Subcutaneous adipose tissue (tissue), 4 donors: ENCODE results near the gene VAMP8. TPM values are rescaled to one million over a fixed set of nuclear protein-coding genes. Genes with fewer than 3 reads are reported as not detected.

ENCODE experiments used
- CTCF ChIP-seq: fragments of 450-650 bp; IDR thresholded peaks from one replicate; pipeline ENCODE4 v1.5.1; 2016; ENCODE audit warnings: low read depth, mild to moderate bottlenecking, control low read depth, antibody characterized with exemption, moderate library complexity
- total RNA-seq, 4 donors: library from RNA; depleted of rRNA; stranded (reverse); fragments of >200 nt; gene quantifications; one replicate each; pipeline ENCODE4 v1.1.0, GENCODE V29; 2016

VAMP8 gene
- total RNA-seq, 4 donors from 2014 or later = 6.2 to 140 (median 34.8) TPM

DNA sequence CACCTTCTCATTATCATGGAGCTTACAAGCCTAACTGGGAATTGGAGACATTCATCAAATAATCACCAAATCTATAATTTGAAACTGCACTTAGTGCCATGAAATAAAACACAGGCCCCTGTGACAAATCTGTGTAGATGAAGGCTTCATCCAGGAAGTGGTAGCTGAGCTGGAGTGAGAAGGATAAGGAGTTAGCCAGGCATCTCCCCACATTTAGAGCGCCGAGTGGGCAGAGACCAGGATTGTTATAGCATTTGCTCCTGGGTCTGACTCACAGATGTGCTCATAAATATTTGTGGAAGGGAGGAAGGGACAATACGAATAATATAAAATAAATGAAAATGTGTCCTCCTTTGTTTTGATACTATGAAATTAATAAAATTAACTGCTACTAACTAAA lies 40.9 kb upstream of the VAMP8 start:
- TF ChIP-seq CTCF = no peak

DNA sequence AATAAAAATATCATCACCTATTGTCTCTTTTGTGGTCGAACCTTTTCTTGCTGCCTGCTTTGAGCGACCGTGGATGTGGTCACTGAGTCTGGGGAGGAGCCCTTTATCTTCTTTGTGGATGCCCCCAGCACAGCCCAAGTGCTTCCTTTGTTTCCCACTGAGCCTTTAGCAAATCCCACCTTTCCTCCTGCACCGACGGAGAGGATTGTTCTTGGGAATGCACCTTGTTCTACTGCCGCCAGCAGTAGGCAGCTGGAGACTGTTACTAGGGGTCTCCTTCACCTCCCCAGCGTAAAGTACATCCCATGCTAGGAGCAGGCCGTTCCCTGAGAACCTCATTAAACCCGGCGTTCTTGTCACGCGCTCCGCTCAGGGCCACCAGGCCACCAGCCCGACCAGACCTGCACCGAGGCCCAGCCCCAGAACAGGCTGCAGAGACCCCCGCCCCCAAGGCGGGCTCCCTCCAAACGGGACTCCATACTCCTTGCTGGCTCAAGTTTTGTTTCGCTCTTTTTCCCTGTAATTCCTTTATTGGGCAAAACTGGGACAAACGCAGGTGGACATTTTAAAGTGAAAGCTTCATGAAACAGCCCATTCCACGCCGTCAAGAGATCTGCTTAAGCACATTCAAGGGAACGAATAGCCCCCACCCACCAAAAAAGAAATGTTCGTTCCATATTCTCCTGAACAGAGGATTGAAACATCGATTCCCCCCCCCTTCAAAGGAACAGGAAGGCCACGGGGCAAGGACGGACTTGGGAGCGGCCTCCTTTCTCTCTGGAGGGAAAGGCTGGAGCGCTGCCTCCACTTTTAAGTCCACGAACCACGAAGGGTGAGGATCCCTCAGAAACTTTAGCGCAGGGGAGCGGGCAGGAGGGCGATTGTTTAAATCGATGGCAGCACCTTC lies 39.5 kb upstream of the VAMP8 start:
- no peak for TF ChIP-seq CTCF

- no peak for TF ChIP-seq CTCF
Measured at GRCh38 chr2:85538507-85539360, 38.7 kb upstream of the VAMP8 start, which contains the start of gene MAT2A. Gene MAT2A, plus strand, starts transcription at chr2:85539168. Its CDS starts 120 bp downstream, at chr2:85539288.

DNA sequence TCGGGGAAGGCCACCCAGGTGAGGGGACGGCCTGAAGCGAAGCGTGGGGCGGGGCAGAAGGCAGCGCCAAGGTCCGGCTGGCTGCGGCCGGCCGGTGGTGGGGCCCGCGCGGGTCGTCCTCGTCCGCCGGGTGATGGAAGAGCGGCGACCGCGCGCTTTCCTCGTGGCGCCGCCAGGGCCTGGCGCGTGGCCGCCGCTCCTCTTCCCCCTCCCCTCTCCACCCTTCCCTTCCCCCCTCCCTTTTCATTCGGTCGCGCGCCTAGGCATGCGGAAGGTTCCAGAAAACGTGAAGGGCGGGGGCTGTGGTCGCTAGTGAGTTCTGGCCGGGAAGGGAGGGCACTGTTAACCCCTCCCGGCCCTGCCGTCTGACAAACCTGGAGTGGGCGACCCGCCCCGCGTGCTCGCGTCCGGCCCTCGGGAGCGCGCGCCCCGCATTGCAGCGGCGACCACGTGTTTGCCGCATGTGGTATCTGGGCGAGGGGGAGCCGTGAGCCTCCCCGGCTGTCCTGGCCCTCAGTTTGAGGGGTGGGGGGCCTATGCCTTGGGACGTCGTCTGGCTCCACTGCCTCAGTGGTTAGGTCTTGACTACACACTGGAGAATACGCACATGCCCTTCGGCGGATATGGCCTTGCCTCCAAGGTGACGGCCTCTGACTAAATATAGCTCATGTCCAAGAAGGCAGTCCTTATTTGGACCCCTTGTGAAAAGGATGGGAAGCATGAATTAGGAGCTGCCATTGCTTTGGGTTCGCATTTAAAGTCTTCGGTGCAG lies 37.8 kb upstream of the VAMP8 start:
- TF ChIP-seq CTCF = no peak

- TF ChIP-seq CTCF = no peak
Measured at GRCh38 chr2:85540133-85540648, 37.2 kb upstream of the VAMP8 start.

DNA sequence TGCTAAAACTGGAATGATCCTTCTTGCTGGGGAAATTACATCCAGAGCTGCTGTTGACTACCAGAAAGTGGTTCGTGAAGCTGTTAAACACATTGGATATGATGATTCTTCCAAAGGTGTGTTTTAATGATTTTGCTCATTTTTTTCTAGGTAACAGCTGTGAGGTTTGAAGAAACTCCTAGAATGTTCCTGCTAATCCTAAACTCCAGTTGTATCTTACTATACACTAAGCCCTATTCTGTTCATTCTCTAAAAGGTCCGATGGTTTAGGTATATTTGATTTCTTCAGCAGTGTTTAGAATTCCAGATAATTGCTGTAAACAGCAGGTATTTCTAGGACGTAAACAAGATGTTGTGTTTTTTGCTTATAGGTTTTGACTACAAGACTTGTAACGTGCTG lies 36.1 kb upstream of the VAMP8 start:
- no peak for TF ChIP-seq CTCF
